HEK293 (cell line): ENCODE measurements around the gene USP32.

Source experiments
- ATF2 ChIP-seq: fragments of 450-650 bp; formaldehyde crosslinking; IDR thresholded peaks from 2 replicates; pipeline ENCODE4 v1.5.1; 2016; ENCODE audit warnings: missing biosample characterization, missing genetic modification characterization, low read depth
- CTCF ChIP-seq: fragments of 450-650 bp; formaldehyde crosslinking; IDR thresholded peaks from 2 replicates; pipeline ENCODE4 v1.5.1; 2016; ENCODE audit warnings: missing biosample characterization, missing genetic modification characterization
- MYNN ChIP-seq: fragments of 450-650 bp; formaldehyde crosslinking; IDR thresholded peaks from 2 replicates; pipeline ENCODE4 v1.5.1; 2016; ENCODE audit warnings: missing biosample characterization, missing genetic modification characterization, borderline replicate concordance
- REST ChIP-seq: fragments of 450-650 bp; formaldehyde crosslinking; IDR thresholded peaks from 2 replicates; pipeline ENCODE4 v1.5.1; 2016; ENCODE audit warnings: missing biosample characterization, missing genetic modification characterization
- ZFP3 ChIP-seq: fragments of 450-650 bp; formaldehyde crosslinking; IDR thresholded peaks from 2 replicates; pipeline ENCODE4 v1.5.1; 2016; ENCODE audit warnings: low read depth, missing biosample characterization, missing genetic modification characterization
- ZNF335 ChIP-seq: fragments of 450-650 bp; formaldehyde crosslinking; conservative IDR thresholded peaks from 2 replicates; pipeline ENCODE4 v1.5.1; 2016; ENCODE audit warnings: missing biosample characterization, missing genetic modification characterization
- ZNF639 ChIP-seq: fragments of 450-650 bp; formaldehyde crosslinking; IDR thresholded peaks from 2 replicates; pipeline ENCODE4 v1.5.1; 2016; ENCODE audit warnings: missing biosample characterization, missing genetic modification characterization

GRCh38 chr17:60323754-60324153 is 68.2 kb downstream of the USP32 start:
- TF ChIP-seq ZFP3 (tag by site-specific recombination) (no peak), CTCF (tag by site-specific recombination) (no peak), ZNF639 (tag by site-specific recombination) (no peak), ZNF335 (tag by site-specific recombination) (no peak), ATF2 (tag by site-specific recombination) (no peak), REST (tag by site-specific recombination) (no peak), MYNN (no peak)
